Aorta (tissue), 5 donors: ENCODE data around the gene SLC9C2. TPM values are rescaled to one million over a fixed set of nuclear protein-coding genes. Genes with fewer than 3 reads are reported as not detected.
"Not testable (repeated sequence)": the region's sequence is repeated elsewhere in the genome, so short reads cannot be mapped to it uniquely, and the experiment has no call there.

Experiments
- ATAC-seq: fragments of 200-7000 bp; cut with Tn5 transposase; one replicate; pipeline ENCODE4 v1.9.1; 2022; ENCODE audit warnings: moderate library complexity; ENCODE audit not compliant: low FRiP score
- DNase-seq, 2 donors: peaks; one replicate each; pipeline ENCODE4 v3.0.0-alpha.2; 2020
- H3K27ac ChIP-seq, 2 donors: one replicate each; pipeline ENCODE4 v1.5.1; 2013; ENCODE audit warnings: low read length in 2 of 2, mild to moderate bottlenecking in 2 of 2, moderate library complexity in 2 of 2, control low read depth in 1 of 2, inconsistent platforms in 1 of 2, low read depth in 1 of 2
- H3K27me3 ChIP-seq, 2 donors: one replicate each; pipeline ENCODE4 v1.6.1; 2013; ENCODE audit warnings: control low read depth in 1 of 2, low read length in 1 of 2, mild to moderate bottlenecking in 1 of 2, moderate library complexity in 1 of 2; ENCODE audit not compliant: insufficient read depth in 2 of 2, control insufficient read depth in 1 of 2
- H3K36me3 ChIP-seq, 2 donors: one replicate each; pipeline ENCODE4 v1.6.1; 2013; ENCODE audit warnings: control low read depth in 1 of 2, low read length in 1 of 2, mild to moderate bottlenecking in 1 of 2; ENCODE audit not compliant: insufficient read depth in 2 of 2, control insufficient read depth in 1 of 2
- H3K4me1 ChIP-seq, 2 donors: one replicate each; pipeline ENCODE4 v1.6.1; 2013; ENCODE audit warnings: low read length in 2 of 2, control low read depth in 1 of 2, mild to moderate bottlenecking in 1 of 2, moderate library complexity in 1 of 2; ENCODE audit not compliant: insufficient read depth in 2 of 2, control insufficient read depth in 1 of 2
- H3K4me3 ChIP-seq, 2 donors: one replicate each; pipeline ENCODE4 v1.5.1; 2013; ENCODE audit warnings: low read length in 2 of 2, control low read depth in 1 of 2, mild to moderate bottlenecking in 1 of 2
- H3K9me3 ChIP-seq: one replicate; pipeline ENCODE4 v1.6.1; 2013; ENCODE audit warnings: mild to moderate bottlenecking, low read length; ENCODE audit not compliant: control insufficient read depth
- WGBS, 2 donors: extraction: QIAGEN DNeasy Blood & Tissue Kit; methylation state at CpG; one replicate each; pipeline ENCODE4 v1.1.7; 2013; 5-methylcytosine and 5-hydroxymethylcytosine counted together
- intact Hi-C, 2 donors: fragments of 100-400 bp; cut with DNase I; formaldehyde crosslinking; loops; one replicate each; pipeline versions ENCODE4 v1.14.2 to v1.15.0; 2022
- polyA plus RNA-seq, 2 donors: library from polyadenylated mRNA; stranded (reverse); fragments of 200-250 nt; gene quantifications; one replicate each; pipeline ENCODE4 v1.2.3, GENCODE V29; 2013
- total RNA-seq, 2 donors: library from RNA; stranded (reverse); fragmentation: NEBNext Ultra II Directional; extraction: Animal tissue kit (Norgen Biotek cat#: 25700); gene quantifications; one replicate each; pipeline ENCODE4 v1.2.1, GENCODE V29; 2021
- donor health status: healthy with polysubstance abuse.
- donor health status: Bipolar disorder and iron deficiency.
- donor health status: DM: no; HTN: no; CAD: no.
- donor health status: DM: no; HTN: no; CAD: no.
- donor health status: DM: yes; HTN: yes; CAD: no.

The SLC9C2 gene
- total and polyA plus RNA-seq, 4 donors = not detected

GRCh38 chr1:173581383-173582079 lies 21.3 kb downstream of the SLC9C2 start:
- Histone ChIP-seq H3K9me3 (no peaks in the 10 kb centered on the region), H3K4me1 (no peaks in the 10 kb centered on the region), H3K36me3 (no peaks in the 10 kb centered on the region), H3K27me3 (no peaks in the 10 kb centered on the region), H3K4me3 (no peak overlapping the region), H3K27ac (no peak overlapping the region)
- intact Hi-C loops = no loop called here
- DNase-seq (no peak), ATAC-seq (no peak)
- WGBS, 2 donors = 35 to 45% methylated on average over 1 of the region's 1 CpG

- Histone ChIP-seq H3K36me3 (no peaks in the 10 kb centered on the region), H3K9me3 (no peaks in the 10 kb centered on the region), H3K27ac (no peak overlapping the region), H3K27me3 (no peaks in the 10 kb centered on the region), H3K4me1 (no peaks in the 10 kb centered on the region), H3K4me3 (no peak overlapping the region)
- 65 to 78% methylated on average over 3 of the region's 3 CpGs for WGBS, 2 donors
- intact Hi-C loops = no loop called here
- ATAC-seq = no peak
- no peak for DNase-seq
These were observed 22.2 kb downstream of the SLC9C2 start for GRCh38 chr1:173580658-173581057.

- WGBS, 2 donors = 76 to 80% methylated on average over 3 of the region's 3 CpGs
- Histone ChIP-seq H3K27me3 (no peaks in the 10 kb centered on the region), H3K36me3 (no peaks in the 10 kb centered on the region), H3K27ac (no peak overlapping the region), H3K9me3 (no peaks in the 10 kb centered on the region), H3K4me1 (no peaks in the 10 kb centered on the region), H3K4me3 (no peak overlapping the region)
- ATAC-seq (no peak), DNase-seq (no peak)
- intact Hi-C loops = no loop called here
These were observed 22.8 kb downstream of the SLC9C2 start for GRCh38 chr1:173580071-173580470.

GRCh38 chr1:173573596-173573995 lies 29.3 kb downstream of the SLC9C2 start:
- no peaks in the 10 kb centered on the region for H3K4me1 ChIP-seq
- H3K4me3 ChIP-seq = no peak overlapping the region
- no peaks in the 10 kb centered on the region for H3K36me3 ChIP-seq
- intact Hi-C loops = no loop called here
- ATAC-seq (no peak), DNase-seq (no peak)
- no peak overlapping the region for H3K27ac ChIP-seq
- H3K27me3 ChIP-seq = no peaks in the 10 kb centered on the region
- H3K9me3 ChIP-seq = no peaks in the 10 kb centered on the region
- WGBS, 2 donors = 84 to 86% methylated on average over 4 of the region's 4 CpGs

- no peak for ATAC-seq
- WGBS, 2 donors = 77 to 80% methylated on average over 3 of the region's 3 CpGs
- H3K9me3 ChIP-seq = no peaks in the 10 kb centered on the region
- no peak for DNase-seq
- no peaks in the 10 kb centered on the region for H3K4me1 ChIP-seq
- no peak overlapping the region for H3K27ac ChIP-seq
- no peak overlapping the region for H3K4me3 ChIP-seq
- intact Hi-C loops = no loop called here
- H3K36me3 ChIP-seq = no peaks in the 10 kb centered on the region
- no peaks in the 10 kb centered on the region for H3K27me3 ChIP-seq
These were observed 30.5 kb downstream of the SLC9C2 start for GRCh38 chr1:173572201-173572873.

- no peak overlapping the region for H3K4me3 ChIP-seq
- intact Hi-C loops = no loop called here
- DNase-seq = no peak
- H3K27me3 ChIP-seq = no peaks in the 10 kb centered on the region
- ATAC-seq = no peak
- no peak overlapping the region for H3K27ac ChIP-seq
- no peaks in the 10 kb centered on the region for H3K36me3 ChIP-seq
- H3K4me1 ChIP-seq = no peaks in the 10 kb centered on the region
- 63 to 74% methylated on average over 4 of the region's 4 CpGs for WGBS, 2 donors
- H3K9me3 ChIP-seq = no peaks in the 10 kb centered on the region
These were observed 32.4 kb downstream of the SLC9C2 start for GRCh38 chr1:173570370-173571007.

- H3K4me1 ChIP-seq = no peaks in the 10 kb centered on the region
- DNase-seq = no peak
- WGBS, 2 donors = 58 to 74% methylated on average over 1 of the region's 1 CpG
- no peak overlapping the region for H3K4me3 ChIP-seq
- H3K36me3 ChIP-seq = no peaks in the 10 kb centered on the region
- intact Hi-C loops = no loop called here
- H3K27me3 ChIP-seq = no peaks in the 10 kb centered on the region
- ATAC-seq = no peak
- no peaks in the 10 kb centered on the region for H3K9me3 ChIP-seq
- no peak overlapping the region for H3K27ac ChIP-seq
These were observed 34.4 kb downstream of the SLC9C2 start for GRCh38 chr1:173568483-173568882.

- H3K27me3 ChIP-seq, intact Hi-C loops, ATAC-seq, H3K36me3 ChIP-seq, H3K4me1 ChIP-seq, H3K27ac ChIP-seq, H3K9me3 ChIP-seq, H3K4me3 ChIP-seq, DNase-seq: not testable (repeated sequence)
- whole genome bisulfite sequencing, 2 donors = 59 to 74% methylated on average over 1 of the region's 1 CpG
These were observed 39.0 kb downstream of the SLC9C2 start for GRCh38 chr1:173563846-173564245.

- 61 to 64% methylated on average over 6 of the region's 6 CpGs for WGBS, 2 donors
- Histone ChIP-seq H3K36me3 (no peaks in the 10 kb centered on the region), H3K27ac (no peak overlapping the region), H3K9me3 (no peaks in the 10 kb centered on the region), H3K4me1 (no peaks in the 10 kb centered on the region), H3K27me3 (no peaks in the 10 kb centered on the region), H3K4me3 (no peak overlapping the region)
- no peak for ATAC-seq
- intact Hi-C loops = no loop called here
- DNase-seq = no peak
These were observed 40.1 kb downstream of the SLC9C2 start for GRCh38 chr1:173562813-173563212.
